NCI-H2171 (cell line): ENCODE results near the gene PAIP2B.
A peak's percentile ranks its signal among the peaks of the same experiment; 100 is the strongest.
"Not testable (repeated sequence)": the region's sequence is repeated elsewhere in the genome, so short reads cannot be mapped to it uniquely, and the experiment has no call there.

Experiments
- DNase-seq: peaks from one replicate; lab custom pipeline; 2025; lab: John Stamatoyannopoulos, UW

The PAIP2B gene

GRCh38 chr2:71226965-71227560 lies at the start of gene PAIP2B:
PAIP2B (minus strand) TSS chr2:71227103; CDS start chr2:71202589, 24,514 bp downstream.
- peak; percentile 99 for DNase-seq

- DNase-seq: no peak
These were observed 49.0 kb upstream of the PAIP2B start for GRCh38 chr2:71275939-71276310.

- no peak for DNase-seq
These were observed 42.7 kb upstream of the PAIP2B start for GRCh38 chr2:71269511-71270090.

- DNase-seq: no peak
These were observed 36.5 kb upstream of the PAIP2B start for GRCh38 chr2:71263386-71263785.

- DNase-seq: no peak
These were observed 34.6 kb upstream of the PAIP2B start for GRCh38 chr2:71261534-71261933.

GRCh38 chr2:71256421-71256820 lies 29.5 kb upstream of the PAIP2B start:
- no peak for DNase-seq

- DNase-seq: no peak
These were observed 27.9 kb upstream of the PAIP2B start for GRCh38 chr2:71254776-71255175.

- DNase-seq: no peak
These were observed 27.2 kb upstream of the PAIP2B start for GRCh38 chr2:71254078-71254477.

GRCh38 chr2:71253476-71253875 lies 26.6 kb upstream of the PAIP2B start:
- DNase-seq: no peak

GRCh38 chr2:71252862-71253261 lies 26.0 kb upstream of the PAIP2B start:
- no peak for DNase-seq

GRCh38 chr2:71250935-71251334 lies 24.0 kb upstream of the PAIP2B start:
- DNase-seq: no peak

- DNase-seq: no peak
These were observed 17.4 kb upstream of the PAIP2B start for GRCh38 chr2:71244302-71244660.

- DNase-seq: no peak
These were observed 16.9 kb upstream of the PAIP2B start for GRCh38 chr2:71243634-71244301.

- no peak for DNase-seq
These were observed 13.9 kb upstream of the PAIP2B start for GRCh38 chr2:71240794-71241193.

- no peak for DNase-seq
These were observed 11.2 kb upstream of the PAIP2B start for GRCh38 chr2:71238089-71238488.

GRCh38 chr2:71235930-71236587 lies 9.2 kb upstream of the PAIP2B start:
- no peak for DNase-seq

- DNase-seq: not testable (repeated sequence)
These were observed 6.2 kb upstream of the PAIP2B start for GRCh38 chr2:71233072-71233471.

GRCh38 chr2:71226096-71226964 lies 573 bp downstream of the PAIP2B start:
- peak; percentile 58 for DNase-seq

GRCh38 chr2:71224935-71225334 lies 2.0 kb downstream of the PAIP2B start:
- no peak for DNase-seq

GRCh38 chr2:71224457-71224856 lies 2.4 kb downstream of the PAIP2B start:
- peak; percentile 28 for DNase-seq

GRCh38 chr2:71223767-71224333 lies 3.1 kb downstream of the PAIP2B start:
- DNase-seq: no peak

GRCh38 chr2:71220743-71221142 lies 6.2 kb downstream of the PAIP2B start:
- no peak for DNase-seq
